ENCODE results near the gene KLHDC7A.

Gene KLHDC7A

DNA sequence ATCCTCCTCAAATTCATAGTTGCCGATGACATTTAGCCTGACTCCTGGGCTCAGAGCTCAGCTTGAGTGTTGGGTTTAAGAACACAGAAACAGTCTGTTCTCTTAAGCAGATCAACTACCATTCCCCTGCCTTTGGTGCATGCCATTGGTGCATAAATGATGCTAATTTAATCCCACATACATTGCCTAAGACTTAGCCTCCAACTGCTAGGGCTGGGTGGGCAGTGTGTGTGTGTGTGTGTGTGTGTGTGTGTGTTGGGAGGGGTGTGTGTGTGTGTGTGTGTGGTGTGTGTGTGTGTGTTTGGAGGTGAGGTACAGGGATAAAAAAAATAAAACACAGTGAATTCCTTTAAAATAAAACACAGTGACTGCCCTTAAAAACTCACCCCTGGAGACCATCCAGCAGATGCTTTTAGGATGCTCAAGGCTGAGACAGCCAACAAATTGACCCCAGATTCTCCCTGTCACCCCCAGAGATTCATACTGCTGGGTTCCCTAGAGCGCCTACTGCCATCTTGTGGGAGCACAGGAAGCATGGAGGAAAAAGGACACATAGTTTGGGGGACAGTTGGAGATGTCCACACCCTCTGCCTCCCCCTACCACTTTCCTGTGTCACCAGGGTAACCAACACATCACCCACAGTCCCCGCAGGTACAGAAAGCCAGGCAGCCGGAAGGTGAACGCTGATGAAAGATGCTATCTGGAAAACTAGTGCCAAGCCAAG lies 30.6 kb downstream of the KLHDC7A start:
- no peak for DNase-seq

GRCh38 chr1:18511874-18512150 lies 31.1 kb downstream of the KLHDC7A start:
- DNase-seq, result no peak

DNA sequence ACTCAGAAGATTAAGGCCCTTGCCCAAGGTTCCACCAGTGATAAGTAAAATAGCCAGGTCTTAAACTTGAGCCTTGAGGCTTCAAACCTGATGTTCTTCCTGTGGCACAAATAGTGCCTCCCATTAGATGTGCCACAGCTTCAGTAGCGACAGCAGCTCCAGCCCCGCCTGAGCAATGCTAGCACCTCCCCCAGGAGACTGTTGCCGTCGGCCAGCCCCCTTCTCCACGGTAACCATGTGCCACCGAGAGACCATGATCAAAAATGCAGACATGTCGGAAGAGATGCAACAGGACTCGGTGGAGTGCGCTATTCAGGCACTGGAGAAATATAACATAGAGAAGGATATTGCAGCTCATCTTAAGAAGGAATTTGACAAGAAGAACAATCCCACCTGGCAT lies 32.2 kb downstream of the KLHDC7A start:
- no peak for DNase-seq

- DNase-seq, result no peak
Observed at GRCh38 chr1:18513995-18514394, 33.3 kb downstream of the KLHDC7A start.

DNA sequence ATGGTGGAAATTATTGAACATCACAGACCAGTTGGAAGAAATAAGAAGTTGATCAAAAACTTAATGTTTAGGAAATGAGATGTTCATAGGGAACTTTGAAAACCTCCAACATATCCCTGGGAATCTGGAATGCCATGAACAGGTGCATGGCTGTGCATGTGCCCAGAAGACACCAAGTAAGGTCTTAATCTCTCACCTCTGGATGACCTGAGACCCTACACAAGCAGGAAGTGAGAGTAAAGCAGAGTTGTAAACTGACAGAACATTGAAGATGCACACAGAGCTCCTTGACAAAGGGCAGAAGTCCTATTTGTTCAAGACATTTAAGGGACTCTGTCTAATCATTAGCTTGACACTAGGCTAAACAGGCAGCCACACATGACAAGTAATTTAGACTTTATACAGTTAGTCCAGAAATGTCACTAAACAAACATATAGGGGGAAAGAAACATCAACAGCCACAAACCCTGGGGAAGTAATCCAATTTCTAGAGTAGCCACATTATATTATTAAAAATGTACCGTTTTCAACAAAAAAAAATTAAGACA lies 34.5 kb downstream of the KLHDC7A start:
- DNase-seq, result no peak

DNA sequence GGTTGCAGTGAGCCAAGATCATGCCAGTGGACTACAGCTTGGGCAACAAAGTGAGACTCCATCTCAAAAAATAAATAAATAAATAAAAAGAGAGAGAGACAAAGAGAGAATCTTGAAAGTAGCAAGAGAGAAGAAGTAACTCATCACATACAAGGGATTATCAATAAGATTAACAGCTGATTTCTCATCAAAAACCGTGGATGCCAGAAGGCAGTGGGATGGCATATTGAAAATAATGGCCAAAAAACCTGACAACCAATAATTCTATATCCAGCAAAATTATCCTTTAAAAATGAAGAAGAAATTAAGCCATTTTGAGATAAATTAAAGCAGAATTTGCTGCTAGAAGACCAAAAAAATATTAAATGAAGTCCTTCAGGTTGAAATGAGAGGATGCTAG lies 35.7 kb downstream of the KLHDC7A start:
- no peak for DNase-seq

- no peak for DNase-seq
Observed at GRCh38 chr1:18526436-18527275, 45.9 kb downstream of the KLHDC7A start.

DNA sequence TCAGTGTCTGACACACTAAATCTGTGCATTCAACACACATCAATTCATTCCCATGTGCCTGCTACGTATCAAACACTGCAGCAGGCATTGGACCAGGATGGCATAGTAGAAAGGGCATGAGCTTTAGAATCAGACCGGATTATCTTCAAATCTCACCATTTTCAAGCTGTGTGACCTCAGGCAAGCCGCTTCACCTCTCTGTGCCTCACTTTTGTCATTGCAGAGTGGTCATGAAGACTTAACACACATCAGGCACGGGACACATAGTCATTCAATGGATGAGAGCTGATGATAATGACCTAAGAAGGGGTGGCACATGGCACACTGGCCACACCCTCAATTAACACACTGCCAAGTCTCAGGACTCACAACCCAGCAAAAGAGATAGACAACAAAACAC lies 46.8 kb downstream of the KLHDC7A start:
- DNase-seq, result no peak

DNA sequence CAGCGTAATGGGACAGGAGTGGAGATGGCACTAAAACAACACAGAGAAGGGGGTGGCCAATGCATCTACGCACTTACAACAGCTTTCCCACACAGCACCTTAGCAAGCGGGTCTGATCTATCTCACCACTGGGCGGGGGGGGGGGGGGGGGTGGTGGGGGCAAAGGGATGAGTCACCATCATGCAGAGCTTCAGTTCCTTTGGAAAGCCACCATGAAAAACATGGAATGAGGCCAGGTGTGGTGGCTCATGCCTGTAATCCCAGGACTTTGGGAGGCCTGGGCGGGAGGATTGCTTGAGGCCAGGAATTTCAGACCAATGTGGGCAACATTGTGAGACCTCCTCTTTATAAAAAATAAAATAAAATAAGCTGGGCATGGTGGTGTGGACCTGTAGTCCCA lies 47.2 kb downstream of the KLHDC7A start:
- DNase-seq, result no peak

GRCh38 chr1:18528616-18529015 lies 47.9 kb downstream of the KLHDC7A start:
- DNase-seq, result no peak

GRCh38 chr1:18529714-18530113 lies 49.0 kb downstream of the KLHDC7A start:
- no peak for DNase-seq

GRCh38 chr1:18530587-18531502 lies 50.1 kb downstream of the KLHDC7A start:
- DNase-seq, result no peak

- no peak for DNase-seq
Observed at GRCh38 chr1:18531503-18531845, 50.7 kb downstream of the KLHDC7A start.

DNA sequence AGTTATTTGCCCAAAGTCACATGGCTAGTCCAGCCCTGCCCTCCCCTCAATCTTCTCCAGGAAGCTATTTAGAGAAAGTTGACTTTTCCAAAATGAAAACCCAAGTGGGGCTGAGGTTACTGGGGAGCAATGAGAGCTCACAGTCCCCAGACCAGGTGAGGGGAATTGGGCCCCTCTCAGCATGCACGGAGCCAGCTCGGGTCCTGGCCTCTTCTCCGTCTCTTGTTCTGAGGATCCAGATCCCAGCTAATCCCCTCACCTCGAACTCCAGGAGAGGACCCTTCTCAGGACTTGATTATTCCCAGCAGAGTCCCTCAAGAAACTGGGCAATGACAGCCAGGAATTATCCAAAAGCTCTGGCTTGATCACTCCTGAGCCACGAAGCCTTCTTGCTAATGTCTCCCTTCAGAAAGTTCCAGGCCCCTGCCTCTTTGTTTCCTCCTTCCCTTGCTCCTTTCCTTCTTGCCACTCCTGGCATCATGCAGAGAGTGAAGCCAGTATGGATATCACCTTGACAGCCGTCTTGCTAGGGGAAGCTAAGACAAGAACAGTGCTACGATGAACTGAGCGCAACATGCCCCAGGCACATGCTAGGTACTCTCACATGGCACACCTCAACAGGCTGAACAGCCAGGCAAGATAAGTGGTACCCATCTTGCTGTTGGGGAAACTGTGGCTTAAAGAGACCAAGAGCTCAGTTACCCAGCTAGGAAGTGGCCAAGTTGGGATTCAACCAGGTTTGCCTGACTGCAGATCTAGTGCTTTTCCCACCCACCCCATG lies 51.9 kb downstream of the KLHDC7A start:
- no peak for DNase-seq

- no peak for DNase-seq
Observed at GRCh38 chr1:18533259-18533658, 52.5 kb downstream of the KLHDC7A start.

GRCh38 chr1:18534810-18535205 lies 54.1 kb downstream of the KLHDC7A start:
- no peak for DNase-seq
